GM21786 (cell line): ENCODE results near the gene IMMP2L.
"Not testable (repeated sequence)": the region's sequence is repeated elsewhere in the genome, so short reads cannot be mapped to it uniquely, and the experiment has no call there.

Experiments
- ATAC-seq: cut with Tn5 transposase; IDR thresholded peaks from one replicate; pipeline ENCODE4 v1.9.1; 2021; ENCODE audit not compliant: unreplicated experiment

Gene IMMP2L

GRCh38 chr7:111510062-111510461 is 52.2 kb downstream of the IMMP2L start:
- ATAC-seq = no peak

- ATAC-seq = no peak
Observed at GRCh38 chr7:111509288-111509687, 53.0 kb downstream of the IMMP2L start.

GRCh38 chr7:111508387-111508786 is 53.9 kb downstream of the IMMP2L start:
- no peak for ATAC-seq

GRCh38 chr7:111505422-111505821 is 56.9 kb downstream of the IMMP2L start:
- ATAC-seq = not testable (repeated sequence)

GRCh38 chr7:111501799-111502198 is 60.5 kb downstream of the IMMP2L start:
- not testable (repeated sequence) for ATAC-seq

GRCh38 chr7:111499027-111499426 is 63.3 kb downstream of the IMMP2L start:
- no peak for ATAC-seq

- no peak for ATAC-seq
Observed at GRCh38 chr7:111498391-111499007, 63.8 kb downstream of the IMMP2L start.

GRCh38 chr7:111495173-111495810 is 67.0 kb downstream of the IMMP2L start:
- ATAC-seq = no peak

- ATAC-seq = no peak
Observed at GRCh38 chr7:111492234-111492633, 70.1 kb downstream of the IMMP2L start.

GRCh38 chr7:111486472-111487142 is 75.7 kb downstream of the IMMP2L start:
- peak; percentile 77 for ATAC-seq

GRCh38 chr7:111485701-111486380 is 76.5 kb downstream of the IMMP2L start:
- no peak for ATAC-seq

GRCh38 chr7:111483078-111483477 is 79.2 kb downstream of the IMMP2L start:
- ATAC-seq = no peak

GRCh38 chr7:111477462-111478225 is 84.6 kb downstream of the IMMP2L start:
- no peak for ATAC-seq

- ATAC-seq = no peak
Observed at GRCh38 chr7:111476586-111477293, 85.6 kb downstream of the IMMP2L start.

GRCh38 chr7:111475959-111476358 is 86.3 kb downstream of the IMMP2L start:
- no peak for ATAC-seq

GRCh38 chr7:111475419-111475748 is 86.9 kb downstream of the IMMP2L start:
- ATAC-seq = no peak

- no peak for ATAC-seq
Observed at GRCh38 chr7:111474723-111475418, 87.4 kb downstream of the IMMP2L start.

GRCh38 chr7:111473449-111474198 is 88.7 kb downstream of the IMMP2L start:
- ATAC-seq = no peak

GRCh38 chr7:111470998-111471397 is 91.3 kb downstream of the IMMP2L start:
- no peak for ATAC-seq
